ENCODE data around the gene CLN5.

GRCh38 chr13:77053192-77053591 lies 61.3 kb downstream of the CLN5 start:
- TF ChIP-seq SMAD1 (IDR thresholded peaks at IDR 0.05; ENCODE audit: low read depth, partially characterized antibody) = no peak
- no peak for TF ChIP-seq POLR2A (IDR thresholded peaks at IDR 0.05; ENCODE audit: low read depth, low read length)
- TF ChIP-seq TAF1 (IDR thresholded peaks at IDR 0.05; ENCODE audit: borderline replicate concordance, low read depth, low read length) = no peak
- no peak for TF ChIP-seq SKIL (IDR thresholded peaks at IDR 0.05; ENCODE audit: low read depth, poor library complexity, severe bottlenecking)
